ENCODE measurements around the gene MTHFSD.

MTHFSD gene

GRCh38 chr16:86568677-86569623 is 13.9 kb upstream of the MTHFSD start:
- no peak for DNase-seq

- peak; percentile 43 for DNase-seq
Observed at GRCh38 chr16:86567701-86568581, 12.9 kb upstream of the MTHFSD start.

GRCh38 chr16:86566966-86567700 is 12.1 kb upstream of the MTHFSD start:
- DNase-seq = peak; percentile 65

GRCh38 chr16:86566601-86566965 is 11.5 kb upstream of the MTHFSD start, which contains the start of gene FOXC2:
Gene FOXC2 (plus strand): TSS chr16:86566829. CDS start chr16:86567336, 507 bp downstream.
- peak; percentile 94 for DNase-seq

- no peak for DNase-seq
Observed at GRCh38 chr16:86565644-86566511, 10.8 kb upstream of the MTHFSD start.

- DNase-seq = no peak
Observed at GRCh38 chr16:86565181-86565631, 10.2 kb upstream of the MTHFSD start.

DNA sequence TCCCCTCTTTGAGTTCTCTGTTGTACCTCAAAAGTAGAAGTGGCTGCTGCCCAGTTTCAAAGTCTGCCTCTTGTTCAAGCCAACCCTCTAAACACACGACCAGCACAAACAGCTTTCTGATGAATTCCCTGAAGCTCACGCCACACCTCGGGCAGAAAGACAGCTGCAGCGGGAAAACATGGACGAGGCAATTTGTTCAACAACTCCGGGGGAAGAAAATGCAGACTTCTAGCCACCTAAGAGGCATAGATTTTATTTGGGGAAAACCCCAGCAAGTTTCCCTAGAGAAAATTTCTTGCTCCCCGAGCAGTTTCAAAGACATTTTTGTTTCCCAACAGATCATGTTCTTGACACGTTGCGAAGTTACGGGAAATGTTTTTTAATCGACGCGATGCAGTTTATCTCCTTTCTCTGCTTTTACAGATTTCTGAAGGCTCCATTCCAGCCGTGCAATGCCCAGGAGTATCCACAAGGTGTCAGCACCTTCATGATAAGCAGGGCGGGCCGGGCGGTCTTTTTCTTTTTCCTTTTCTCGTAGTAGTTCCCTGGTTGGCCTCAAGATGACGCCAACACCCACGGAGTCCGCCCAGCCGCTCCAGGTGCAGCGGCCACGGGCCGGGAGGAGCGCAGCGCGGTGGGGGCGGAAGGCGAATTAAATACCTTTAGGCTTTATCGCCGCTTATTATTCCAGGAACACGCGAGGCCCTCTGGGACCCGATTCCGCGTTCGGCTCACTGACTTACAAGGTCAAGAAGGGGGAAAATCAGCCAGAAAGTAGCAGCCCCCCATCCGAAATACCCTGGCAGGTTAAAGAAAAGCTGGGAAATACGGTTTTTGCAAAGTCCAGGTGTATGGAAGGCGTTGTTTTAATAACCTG is 8.7 kb upstream of the MTHFSD start:
- peak; percentile 86 for DNase-seq

DNA sequence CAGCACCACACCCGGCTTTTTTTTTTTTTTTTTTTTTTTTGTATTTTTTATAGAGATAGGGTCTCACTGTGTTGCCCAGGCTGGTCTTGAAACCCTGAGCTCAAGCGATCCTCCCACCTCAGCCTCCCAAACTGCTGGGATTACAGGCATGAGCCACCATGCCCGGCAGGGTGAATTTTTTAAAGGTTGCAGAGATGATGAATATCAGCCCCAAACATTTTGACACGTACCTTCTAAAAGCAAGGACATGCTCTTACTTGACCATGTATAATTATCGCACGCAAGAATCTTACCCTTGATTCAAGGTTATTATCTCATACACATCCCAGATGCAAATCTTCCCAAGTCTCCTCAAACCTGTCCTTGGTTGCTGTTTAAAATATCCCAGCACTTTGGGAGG is 7.3 kb upstream of the MTHFSD start:
- no peak for DNase-seq

GRCh38 chr16:86559802-86560305 is 4.8 kb upstream of the MTHFSD start:
- DNase-seq = no peak

DNA sequence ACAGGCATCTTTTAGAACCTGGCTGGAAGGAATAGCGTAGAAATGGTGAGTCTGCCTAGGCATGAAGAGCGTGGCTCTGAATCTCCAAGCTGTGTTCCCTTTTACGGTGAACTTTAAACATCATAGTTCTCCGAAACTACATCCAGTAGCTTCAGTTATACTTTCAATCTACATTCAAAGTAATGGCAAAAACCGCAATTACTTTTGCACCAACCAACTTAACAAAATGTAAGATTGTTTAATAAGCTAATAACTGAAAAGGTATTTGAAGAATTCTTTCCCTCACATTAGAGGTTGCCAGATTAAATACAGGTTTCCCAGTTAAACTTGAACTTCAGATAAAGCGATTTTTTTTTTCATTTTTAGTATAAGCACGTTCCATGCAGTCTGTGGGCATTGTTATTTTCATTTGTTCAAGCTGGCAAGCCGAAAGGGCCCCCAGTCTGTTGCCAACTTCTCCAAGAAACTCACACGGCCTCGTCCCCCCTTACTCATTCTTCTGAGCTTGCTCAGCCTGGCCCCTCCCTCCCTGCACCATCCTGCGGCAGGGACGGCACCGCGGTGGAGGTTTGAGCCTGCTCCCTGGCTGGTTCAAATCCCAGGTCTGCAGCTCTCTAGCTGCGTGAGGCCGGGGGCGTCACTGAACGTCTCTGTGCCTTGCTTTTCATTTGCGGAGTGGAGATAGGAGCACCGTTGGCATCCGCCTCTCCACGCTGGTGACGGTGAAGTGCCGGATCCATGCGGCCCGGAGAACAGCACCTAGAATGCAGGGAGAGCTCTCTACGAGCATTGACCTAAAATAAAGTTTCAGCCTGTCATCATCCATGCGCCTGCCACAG is 3.5 kb upstream of the MTHFSD start:
- no peak for DNase-seq

DNA sequence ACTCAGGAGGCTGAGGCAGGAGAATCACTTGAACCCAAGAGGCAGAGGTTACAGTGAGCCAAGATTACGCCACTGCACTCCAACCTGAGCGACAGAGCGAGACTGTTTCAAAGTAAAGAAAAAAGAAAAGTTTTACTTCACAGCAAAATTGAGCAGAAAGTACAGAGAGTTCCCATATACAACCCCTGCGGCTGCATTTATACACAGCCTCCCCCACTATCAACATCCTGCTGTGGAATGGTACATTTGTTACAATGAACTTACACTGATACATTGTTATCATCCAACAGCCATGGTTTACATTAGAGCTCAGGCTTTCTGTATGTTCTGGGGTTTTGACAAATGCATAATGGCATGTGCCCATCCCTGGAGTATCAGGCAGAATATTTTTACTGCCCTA is 2.6 kb upstream of the MTHFSD start:
- DNase-seq = no peak

DNA sequence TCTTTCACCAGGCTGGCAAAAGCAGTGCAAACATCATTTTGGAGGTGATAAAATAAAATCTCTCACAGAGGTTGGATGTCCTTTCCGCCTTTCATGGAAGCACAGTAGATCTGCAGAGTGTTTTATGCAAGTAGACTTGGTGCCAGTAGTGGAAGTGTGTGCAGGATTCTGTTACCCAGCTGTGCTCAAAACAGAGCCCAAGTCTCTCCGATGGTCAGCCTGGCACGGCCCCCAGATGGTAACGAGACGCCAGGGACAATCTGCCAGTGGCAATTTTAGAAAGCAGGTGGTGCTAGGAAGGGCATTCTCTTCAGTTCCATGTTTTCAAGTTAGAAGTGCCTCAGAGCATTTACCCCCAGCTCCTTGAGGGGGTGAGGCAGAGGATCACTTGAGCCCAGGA is 1.5 kb upstream of the MTHFSD start:
- DNase-seq = no peak

DNA sequence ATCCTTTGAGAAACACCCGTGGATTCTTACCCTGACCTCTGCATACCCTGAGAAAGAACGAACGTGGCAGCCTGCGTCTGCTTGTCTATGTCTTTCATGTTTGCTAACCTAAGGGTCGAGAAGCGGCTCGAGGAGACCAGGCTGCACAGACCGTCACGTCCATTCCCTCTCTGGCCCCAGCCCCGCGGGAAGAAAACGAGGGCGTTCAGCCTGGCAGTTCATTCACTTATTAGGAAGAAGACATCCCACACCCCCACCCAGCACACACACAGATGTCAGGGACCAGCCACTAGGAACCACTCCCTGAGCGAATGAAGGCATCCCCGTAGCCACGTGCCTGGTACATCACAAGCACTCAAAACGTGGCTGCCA is 655 bp upstream of the MTHFSD start:
- DNase-seq = no peak

DNA sequence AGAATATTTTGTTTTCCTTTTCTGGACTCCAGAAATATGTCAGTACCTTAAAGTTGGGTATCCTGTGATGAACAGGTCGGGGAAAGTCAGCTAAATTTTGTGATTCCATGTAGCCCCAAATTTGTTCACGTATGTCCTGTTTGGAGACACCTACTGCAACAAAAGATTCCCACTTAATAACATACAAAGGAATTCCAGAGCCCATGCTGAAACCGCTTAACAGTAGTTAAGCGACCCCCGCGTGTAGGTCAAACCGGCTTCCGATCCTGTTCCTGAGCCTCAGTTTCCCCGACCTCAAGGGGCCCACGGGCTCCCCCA is 477 bp downstream of the MTHFSD start:
- DNase-seq = no peak

GRCh38 chr16:86553356-86553755 is 1.7 kb downstream of the MTHFSD start:
- DNase-seq = no peak

- no peak for DNase-seq
Observed at GRCh38 chr16:86550281-86550680, 4.8 kb downstream of the MTHFSD start.

DNA sequence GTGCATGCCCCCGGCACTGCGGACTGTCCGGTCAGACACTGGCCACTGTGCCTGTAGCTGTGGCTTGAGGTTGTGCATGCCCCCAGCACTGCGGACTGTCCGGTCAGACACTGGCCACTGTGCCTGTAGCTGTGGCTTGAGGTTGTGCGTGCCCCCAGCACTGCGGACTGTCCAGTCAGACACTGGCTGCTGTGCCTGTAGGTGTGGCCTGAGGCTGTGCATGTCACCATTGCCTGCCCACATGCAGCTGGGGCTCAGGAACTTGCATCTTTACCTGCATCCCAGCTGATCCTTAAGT is 5.2 kb downstream of the MTHFSD start:
- no peak for DNase-seq

DNA sequence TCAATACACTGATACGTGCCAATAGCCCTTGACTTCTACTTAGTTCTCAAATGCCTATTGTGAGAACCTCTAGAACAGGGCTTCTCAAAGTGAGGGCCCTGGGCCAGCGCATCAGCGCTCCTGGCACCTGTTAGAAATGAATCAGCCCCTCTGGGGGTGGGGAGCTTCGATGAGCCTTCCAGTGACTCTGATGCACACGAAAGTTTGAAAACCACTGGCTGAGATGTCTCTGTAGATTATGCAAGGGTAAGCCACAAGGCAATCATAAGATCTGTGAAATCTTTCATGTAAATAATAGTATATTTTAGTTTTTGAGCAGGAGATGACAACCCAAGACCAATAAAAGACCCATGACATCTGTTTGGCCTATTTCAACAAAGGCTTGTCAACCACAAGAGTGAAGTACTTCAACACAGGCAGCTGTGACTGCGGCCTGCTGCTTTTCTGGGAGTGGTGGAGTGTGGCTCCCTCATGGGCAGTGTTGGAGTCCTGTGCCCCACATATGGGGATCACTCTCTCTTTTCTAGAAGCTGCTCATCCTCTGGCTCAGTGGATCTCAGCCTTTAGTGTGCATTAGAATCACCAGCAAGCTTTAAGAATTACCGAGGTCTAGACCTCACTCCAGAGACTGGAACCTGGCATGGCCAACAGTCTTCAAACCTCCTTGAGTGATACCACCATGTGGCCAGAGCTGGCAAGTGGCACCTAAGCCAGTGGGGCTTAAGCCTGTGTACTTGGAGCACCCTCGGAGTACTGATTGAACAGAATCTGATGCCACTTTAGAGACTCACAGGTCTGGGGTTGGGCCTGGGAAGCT is 5.8 kb downstream of the MTHFSD start:
- DNase-seq = no peak

DNA sequence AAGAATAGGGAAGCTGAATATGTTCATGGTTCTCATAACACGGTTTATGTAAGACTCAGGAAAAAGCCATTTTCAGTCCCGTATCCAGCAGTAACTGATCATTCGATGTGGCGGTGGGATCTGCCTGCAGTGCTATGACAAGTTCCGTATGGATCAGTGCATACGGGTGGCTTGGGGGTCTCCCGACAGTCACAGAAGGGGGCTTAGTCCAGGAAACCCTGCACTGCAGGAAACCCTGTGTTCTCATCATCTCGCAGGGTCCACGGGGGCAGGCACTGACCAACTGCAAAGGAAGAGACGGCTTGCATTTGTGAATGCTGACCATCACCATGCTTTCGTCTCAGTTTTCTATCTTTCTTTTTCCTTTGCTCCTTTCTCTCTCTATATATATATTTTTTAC is 7.7 kb downstream of the MTHFSD start:
- DNase-seq = no peak
